Gastroesophageal sphincter (tissue), 3 donors: ENCODE results near the gene GPC1.

ENCODE experiments used
- CTCF ChIP-seq, 4 experiments: fragments of 200-600 bp in 2 of 4; fragments of 450-650 bp in 2 of 4; sonication (generic) in 1 of 4; IDR thresholded peaks; one replicate each; pipeline ENCODE4 v1.5.1; 2017 to 2019; ENCODE audit warnings: antibody characterized with exemption in 4 of 4, mild to moderate bottlenecking in 2 of 4, moderate library complexity in 2 of 4
- POLR2A ChIP-seq, 2 donors: fragments of 450-650 bp; IDR thresholded peaks; one replicate each; pipeline ENCODE4 v1.6.1; 2017; ENCODE audit warnings: antibody characterized with exemption in 2 of 2, mild to moderate bottlenecking in 2 of 2, moderate library complexity in 1 of 2

GRCh38 chr2:240435457-240435947, at the start of gene GPC1:
- TF ChIP-seq CTCF (IDR thresholded peaks at IDR 0.05) (peak in 1 of 4 experiments; percentile 10), POLR2A (IDR thresholded peaks at IDR 0.05) (peak; percentile 28 to 60)
